HG03354 (cell line): ENCODE results near the gene CEP250.

Source experiments
- ATAC-seq: cut with Tn5 transposase; IDR thresholded peaks from one replicate; pipeline ENCODE4 v1.9.1; 2021; ENCODE audit warnings: mild to moderate bottlenecking; ENCODE audit not compliant: unreplicated experiment, poor library complexity, severe bottlenecking

Gene CEP250, protein sequence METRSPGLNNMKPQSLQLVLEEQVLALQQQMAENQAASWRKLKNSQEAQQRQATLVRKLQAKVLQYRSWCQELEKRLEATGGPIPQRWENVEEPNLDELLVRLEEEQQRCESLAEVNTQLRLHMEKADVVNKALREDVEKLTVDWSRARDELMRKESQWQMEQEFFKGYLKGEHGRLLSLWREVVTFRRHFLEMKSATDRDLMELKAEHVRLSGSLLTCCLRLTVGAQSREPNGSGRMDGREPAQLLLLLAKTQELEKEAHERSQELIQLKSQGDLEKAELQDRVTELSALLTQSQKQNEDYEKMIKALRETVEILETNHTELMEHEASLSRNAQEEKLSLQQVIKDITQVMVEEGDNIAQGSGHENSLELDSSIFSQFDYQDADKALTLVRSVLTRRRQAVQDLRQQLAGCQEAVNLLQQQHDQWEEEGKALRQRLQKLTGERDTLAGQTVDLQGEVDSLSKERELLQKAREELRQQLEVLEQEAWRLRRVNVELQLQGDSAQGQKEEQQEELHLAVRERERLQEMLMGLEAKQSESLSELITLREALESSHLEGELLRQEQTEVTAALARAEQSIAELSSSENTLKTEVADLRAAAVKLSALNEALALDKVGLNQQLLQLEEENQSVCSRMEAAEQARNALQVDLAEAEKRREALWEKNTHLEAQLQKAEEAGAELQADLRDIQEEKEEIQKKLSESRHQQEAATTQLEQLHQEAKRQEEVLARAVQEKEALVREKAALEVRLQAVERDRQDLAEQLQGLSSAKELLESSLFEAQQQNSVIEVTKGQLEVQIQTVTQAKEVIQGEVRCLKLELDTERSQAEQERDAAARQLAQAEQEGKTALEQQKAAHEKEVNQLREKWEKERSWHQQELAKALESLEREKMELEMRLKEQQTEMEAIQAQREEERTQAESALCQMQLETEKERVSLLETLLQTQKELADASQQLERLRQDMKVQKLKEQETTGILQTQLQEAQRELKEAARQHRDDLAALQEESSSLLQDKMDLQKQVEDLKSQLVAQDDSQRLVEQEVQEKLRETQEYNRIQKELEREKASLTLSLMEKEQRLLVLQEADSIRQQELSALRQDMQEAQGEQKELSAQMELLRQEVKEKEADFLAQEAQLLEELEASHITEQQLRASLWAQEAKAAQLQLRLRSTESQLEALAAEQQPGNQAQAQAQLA (N-terminal part only)

DNA sequence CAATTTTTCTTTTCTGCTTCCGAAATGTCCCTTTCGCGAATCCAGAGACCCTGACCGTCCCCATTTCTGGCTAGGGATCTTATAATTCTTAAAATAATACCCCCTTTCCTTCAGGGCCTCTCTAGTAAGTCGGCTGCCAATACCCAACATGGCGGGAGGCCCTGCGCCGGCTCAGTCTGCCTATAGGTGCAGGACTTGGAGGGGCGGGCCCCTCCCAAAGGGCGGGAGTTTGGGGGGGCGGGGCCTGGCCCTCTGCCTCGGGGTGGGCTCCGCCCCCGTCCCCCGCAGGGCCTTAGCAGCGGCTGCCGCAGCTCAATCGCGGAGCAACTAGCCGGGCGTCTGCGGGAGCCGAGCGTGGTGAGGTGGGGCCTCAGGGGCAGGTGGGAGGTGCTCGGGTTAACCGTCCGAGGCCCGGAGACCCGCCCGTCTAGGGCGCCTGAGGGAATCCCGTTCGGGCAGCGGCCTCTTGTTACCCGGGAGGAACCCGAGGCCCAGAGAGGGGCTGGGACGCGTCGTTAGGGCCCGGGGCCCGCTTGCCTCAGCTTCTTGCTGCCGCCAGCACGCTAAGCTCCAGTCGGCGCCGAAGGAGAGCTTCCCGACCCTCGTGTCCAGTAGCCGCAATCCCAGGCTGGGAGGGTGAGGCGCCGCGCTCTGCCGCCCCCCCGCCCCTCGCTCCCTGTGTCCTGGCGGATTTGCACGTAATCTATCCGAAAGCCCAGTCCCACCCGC is at the start of gene CEP250:
TSS of gene CEP250 (plus strand) at position 718 of the 729 bp plus-strand sequence. CDS start 6,770 bp downstream, outside the sequence.
- ATAC-seq = peak; percentile 90

DNA sequence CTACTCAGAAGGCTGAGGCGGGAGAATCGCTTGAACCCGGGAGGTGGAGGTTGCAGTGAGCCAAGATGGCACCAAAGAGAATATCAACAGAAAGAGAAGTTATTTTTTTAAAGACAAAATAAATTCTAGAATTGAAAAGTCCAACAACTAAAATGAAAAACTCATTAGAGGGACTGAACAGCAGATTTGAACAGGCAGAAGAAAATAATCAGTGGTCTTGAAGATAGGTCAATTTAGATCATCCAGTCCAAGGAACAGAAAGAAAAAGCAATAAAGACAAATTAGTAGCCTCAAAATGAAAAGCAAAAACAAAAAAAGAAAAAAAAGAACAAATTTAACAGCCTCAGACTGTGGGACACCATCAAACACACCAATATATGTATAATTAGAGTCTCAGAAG is 49.6 kb upstream of the CEP250 start:
- no peak for ATAC-seq

DNA sequence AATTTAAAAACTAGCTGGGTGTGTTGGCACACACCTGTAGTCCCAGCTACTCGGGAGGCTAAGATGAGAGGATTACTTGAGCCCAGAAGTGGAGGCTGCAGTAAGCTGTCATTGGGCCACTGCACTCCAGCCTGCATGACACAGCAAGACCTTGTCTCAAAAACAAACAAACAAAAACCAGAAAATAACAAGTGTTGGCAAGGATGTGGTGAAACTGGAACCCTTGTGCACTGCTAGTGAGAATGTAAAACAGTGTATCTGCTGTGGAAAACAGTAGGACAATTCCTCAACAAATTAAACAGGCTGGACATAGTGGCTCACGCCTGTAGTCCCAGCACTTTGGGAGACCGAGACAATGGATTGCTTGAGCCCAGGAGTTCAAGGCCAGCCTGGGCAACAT is 47.1 kb upstream of the CEP250 start:
- ATAC-seq = no peak

DNA sequence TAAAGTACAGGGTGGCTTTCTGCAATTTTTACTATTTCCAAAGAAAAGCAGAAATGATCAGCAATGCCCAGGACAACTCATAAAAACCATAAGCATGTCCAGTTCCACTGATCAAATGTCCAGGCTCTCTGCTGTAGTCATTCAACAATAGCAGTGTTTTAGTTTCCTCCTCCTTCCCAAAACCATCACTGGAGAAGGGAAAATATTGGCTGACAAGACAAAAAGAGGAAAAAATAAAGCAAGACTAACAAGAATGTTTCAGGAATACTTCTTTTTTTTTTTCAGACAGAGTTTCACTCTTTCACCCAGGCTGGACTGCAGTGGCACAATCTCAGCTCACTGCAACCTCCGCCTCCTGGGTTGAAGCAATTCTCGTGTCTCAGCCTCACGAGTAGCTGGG is 45.9 kb upstream of the CEP250 start:
- no peak for ATAC-seq

DNA sequence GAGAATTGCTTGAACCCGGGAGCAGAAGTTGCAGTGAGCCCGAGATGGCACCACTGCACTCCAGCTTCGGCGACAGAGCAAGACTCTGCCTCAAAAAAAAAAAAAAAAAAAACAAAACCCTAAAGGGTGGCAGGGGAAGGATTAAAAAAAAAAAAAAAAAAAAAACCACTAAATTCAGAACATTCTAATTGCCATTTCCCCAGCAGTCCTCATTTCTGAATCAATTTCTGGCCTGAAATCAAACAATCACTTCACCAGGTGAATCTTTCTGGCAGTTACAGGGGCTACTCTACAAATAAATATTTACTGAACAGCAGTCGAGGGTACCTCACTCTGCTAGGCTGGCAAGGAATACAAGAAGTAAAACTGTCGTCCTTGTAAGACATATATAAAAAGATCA is 44.8 kb upstream of the CEP250 start:
- ATAC-seq = no peak

DNA sequence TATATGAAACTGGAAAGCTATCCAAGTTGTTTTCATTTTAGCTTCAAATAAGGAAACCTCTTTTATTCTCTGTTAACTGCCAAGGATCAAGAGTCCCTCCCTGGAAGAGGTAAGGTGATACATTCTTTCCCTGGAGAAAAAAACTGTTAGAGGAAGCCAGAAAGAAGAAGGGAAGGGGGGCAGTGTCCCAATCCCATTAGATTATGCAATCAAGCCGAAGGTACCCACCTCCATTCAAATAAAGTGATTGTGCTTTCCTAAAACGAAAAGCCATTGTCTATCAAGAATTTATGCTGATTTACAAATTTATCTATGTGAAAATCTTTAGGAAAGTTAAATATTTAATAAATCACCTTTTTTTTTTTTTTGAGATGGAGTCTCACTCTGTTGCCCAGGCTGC is 34.1 kb upstream of the CEP250 start:
- ATAC-seq = no peak

DNA sequence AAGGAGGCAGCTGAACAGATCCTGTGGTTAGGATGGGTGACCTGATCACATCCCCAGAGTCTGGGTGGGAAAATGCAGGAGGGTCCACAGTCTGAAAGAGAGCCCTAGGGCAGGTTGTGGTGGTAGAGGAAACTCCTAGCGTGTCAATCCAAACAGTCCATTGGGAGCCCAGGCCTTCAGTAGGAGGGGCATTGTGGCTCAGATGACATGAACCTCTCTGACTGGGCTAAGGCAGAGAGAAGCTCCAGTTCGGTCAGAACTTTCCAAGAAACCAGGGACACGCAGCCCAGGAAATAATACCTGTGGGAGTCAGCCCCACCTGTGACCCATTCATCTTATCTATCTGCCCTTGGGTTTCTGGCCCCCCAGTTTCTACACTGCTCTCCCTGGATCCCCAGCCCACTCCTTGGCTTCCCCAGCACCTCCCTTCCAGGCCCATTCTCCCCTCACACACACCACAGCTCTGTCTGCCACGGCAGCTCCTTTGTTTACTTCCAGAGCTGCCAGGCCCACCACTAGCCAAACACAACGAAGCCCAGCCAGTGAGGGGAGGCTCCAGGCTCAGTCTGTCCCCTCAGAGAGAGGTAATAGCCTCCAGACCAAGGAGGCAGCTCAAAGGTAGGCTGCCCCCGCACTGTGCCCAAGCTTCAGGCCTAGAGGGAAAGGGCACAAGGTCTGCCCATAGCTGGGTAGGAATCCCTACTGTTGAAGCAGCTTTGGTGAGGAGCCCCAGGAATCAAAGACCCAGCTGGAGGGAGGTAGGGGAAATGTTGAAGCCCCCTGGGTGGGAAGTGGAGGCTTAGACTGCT is 23.6 kb upstream of the CEP250 start:
- ATAC-seq = no peak

DNA sequence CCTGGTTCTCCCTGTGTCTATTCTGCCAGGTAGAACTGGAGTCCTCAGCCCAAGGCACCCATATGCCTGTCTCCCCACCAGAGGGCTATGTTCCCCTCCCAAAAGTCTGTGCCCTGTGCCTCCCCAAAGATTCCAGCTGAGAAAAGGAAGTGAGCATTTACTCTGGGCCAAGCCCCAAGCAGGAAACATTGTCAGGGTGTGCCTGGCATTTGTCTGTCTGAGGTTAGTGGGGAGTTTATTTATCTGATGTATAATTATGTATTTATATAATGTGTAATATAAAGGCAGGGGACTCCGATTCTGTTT is 23.0 kb upstream of the CEP250 start:
- ATAC-seq = no peak

DNA sequence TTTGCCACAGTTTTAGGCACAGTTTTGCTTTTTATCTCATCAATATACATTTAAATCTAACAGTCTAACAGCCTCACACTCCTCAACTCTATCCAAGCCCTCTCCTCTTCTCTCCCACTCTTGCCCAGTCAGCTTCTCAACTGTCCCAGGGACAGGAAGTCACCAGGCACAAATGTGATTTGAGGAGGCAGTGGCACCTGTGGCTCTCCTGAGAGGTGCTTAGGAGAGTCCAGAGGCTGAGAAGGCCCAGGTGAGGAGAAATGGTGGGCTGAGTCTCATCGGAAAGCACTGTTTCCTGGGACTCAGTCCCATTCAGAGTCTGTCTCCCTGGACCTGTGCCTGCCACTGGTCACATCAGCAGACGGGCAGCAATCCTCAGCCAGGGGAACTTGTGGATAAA is 22.1 kb upstream of the CEP250 start:
- ATAC-seq = no peak

DNA sequence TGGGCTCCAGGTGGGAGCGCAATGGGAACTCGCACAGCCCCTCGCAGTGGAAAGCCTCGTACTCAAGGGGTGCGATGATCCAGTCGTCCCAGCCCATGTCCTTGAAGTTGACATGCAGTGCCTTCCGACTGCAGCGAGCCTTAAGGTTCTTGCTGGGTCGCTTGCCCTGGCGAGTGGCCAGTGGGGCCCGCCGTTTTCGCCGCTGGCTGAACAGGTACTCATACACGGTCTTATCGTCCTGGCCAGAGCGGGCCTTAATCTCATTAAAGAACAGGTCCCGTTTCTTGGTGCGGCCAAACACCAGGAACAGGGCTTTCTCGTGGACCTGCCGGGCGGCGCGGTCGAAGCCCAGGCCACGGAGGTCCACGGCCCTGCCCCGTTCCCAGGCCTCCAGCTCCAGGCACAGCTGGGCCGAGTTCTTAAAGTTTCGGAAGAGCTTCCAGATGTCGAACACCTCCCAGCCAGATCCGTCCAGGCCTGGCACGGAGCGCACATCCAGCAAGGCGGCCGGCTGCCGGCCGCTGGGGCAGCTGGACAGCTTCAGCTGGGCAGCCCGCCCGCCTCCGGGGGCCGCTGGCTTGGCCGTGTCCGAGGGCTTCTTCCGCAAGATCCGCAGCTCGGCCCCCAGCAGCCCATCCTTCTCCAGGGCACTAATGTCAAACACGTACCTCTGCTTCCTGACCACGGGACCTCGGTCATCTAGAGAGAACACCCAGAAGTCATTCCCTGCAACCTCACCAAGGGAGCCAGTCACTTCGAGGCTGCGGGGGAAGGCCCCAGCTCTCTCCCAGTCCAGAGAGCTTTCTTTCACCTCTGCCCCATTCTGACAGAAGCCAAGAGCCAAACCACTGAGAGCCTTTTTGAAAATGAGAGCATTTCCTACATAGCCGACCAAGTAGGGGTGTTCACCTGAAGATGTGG is 21.1 kb upstream of the CEP250 start:
- ATAC-seq = no peak

DNA sequence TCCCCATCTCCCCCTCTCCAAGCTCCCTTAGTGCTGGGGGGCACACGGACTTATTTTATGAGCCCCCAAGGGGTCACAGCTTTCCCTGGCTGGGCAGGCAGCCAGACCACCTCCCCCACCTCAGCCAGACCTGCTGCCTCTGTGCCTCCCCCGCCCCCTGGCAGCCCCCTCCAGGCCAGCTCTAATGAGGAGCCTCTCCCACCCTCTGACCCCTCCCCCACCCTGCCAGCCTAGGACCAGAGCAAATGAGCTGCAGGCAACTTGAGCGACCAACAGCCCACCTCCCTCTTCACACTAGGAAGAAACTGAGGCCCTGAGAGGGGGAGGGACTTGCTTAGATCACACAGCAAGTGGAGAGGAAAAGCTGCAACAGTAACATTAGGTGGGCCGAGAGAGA is 19.2 kb upstream of the CEP250 start:
- no peak for ATAC-seq

DNA sequence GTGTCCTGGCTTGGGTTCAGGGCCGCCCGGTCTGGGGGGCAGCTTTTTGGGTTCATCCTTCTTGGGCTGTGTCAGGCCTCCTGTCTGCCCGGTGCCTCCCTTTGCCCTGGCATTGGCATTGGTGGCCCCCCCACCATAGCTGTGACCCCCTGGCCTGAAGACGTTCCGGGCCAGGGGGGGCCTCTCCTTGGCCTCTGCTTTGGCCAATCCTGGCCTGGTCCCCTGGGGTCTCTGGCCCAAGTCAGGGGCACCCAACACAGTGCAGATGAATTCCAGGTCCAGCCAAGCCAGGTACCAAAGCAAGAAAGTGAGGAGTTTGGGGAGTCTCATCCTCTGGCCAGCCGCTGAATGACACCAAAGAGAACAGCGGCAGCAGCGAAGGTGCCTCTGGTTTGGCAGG is 17.8 kb upstream of the CEP250 start:
- ATAC-seq = no peak

DNA sequence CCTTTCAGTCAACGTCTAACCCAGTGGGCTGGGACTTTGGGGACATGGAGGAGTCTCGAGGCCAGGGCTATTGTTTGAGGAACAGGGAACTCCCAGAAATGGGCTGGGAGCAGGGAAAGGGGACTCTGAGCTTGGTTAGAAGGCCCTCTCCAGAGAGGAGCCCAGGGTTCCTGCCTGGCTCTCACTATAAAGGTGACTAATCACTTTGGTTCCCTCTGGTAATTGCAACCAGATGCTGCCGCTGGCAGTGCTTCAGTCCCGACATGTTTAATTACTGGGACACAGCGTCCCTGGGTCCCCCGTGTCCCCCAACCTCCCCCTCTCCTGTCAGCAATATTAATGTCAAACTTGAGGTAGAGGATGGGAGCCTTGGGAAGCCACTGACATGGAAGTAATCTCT is 12.4 kb upstream of the CEP250 start:
- no peak for ATAC-seq

DNA sequence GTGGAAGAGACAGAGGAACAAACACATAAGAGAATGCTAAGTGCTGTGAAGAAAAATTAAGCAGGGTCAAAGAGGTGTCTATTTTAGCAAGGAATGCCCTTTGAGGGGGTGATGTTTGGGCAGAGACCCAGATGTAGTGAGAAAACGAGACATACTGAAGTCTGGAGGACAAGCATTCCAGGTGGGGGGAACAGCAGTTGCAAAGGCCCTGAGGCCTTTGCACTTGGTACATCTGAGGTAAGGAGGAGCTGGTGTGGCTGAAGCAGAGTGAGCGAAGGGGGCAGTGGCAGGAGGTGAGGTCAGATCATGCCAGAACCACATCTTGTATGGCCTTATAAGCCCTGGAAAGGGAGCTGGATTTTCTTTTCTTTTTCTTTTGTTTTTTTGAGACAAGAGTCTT is 11.2 kb upstream of the CEP250 start:
- ATAC-seq = no peak

DNA sequence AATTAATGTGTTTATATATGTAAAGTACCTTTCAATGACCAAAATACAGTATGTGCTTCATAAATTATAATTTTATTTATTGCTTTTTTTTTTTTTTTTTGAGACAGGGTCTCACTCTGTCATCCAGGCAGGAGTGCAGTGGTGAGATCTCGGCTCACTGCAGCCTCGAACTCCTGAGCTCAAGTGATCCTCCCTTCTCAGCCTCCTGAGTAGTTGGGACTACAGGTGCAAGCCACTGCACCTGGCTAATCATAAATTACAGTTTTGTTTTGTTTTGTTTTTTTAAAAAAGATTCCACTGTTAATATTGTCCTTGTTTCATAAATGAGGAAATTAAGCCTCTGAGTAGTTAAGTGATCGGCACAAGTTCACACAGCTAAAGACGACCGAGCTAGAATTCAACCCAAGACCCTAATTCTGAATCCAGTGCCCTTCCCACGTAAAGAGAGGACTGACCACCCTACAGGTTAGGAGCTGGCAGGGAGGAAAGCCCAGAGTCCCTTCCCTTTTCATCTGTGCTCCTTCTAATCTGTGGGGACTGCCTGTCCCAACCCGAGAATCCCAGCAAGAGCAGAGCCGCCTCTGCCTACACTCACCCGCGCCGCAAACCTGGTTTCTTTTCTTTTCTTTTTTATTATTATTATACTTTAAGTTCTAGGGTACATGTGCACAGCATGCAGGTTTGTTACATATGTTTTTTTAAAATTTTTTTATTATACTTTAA is 8.9 kb upstream of the CEP250 start:
- no peak for ATAC-seq

DNA sequence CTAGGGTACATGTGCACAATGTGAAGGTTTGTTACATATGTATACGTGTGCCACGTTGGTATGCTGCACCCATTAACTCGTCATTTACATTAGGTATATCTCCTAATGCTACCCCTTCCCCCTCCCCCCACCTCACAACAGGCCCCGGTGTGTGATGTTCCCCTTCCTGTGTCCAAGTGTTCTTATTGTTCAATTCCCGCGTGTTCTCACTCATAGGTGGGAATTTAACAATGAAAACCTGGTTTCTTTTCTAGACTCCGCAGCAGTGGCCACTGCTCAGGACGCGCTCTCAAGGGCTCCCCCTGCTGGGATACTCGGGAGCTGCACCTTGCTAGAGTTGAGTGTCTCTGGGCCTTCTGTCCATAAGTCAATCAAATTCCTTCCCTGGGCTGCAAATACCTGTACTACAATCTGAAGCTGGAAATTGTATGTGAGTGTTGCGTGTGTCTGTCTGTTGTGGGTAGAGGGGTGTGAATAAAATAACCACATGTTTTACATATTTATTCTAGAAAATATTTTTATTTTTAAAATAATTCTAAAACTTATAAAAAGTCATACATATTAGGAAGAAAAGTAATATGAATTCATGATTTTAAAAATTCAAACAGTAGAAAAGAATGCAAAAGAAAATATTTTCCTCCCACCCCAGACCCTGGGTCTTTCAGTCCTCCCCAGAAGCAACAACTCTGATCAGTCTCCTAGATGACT is 8.2 kb upstream of the CEP250 start:
- ATAC-seq = no peak

DNA sequence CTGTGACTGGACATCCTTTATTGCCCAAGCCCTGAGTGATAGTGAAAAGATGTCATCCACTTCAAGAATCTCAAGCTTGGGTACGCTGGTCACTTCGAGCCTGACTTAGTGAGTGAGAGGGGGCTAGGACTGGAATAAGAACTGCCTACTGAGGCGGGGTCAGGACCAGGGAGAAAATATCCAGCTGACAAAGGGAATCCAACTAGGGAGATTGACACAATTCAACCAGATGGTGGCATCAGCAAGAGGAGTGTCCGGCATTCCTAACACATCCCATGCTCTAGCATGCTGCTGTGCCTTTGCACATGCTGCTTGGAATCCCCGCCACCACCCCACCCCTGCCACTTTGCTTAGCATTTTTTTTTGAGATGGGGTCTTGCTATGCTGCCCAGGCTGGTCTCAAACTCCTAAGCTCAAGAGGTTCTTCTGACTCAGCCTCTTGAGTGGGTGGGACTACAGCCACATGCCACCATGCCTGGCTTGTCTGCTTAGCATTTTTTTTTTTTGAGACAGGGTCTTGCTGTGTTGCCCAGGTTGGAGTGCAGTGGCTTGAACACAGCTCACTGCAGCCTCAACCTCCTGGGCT is 6.5 kb upstream of the CEP250 start:
- no peak for ATAC-seq
